Umbilical cord (tissue), 2 donors: Measurements from ENCODE around the gene CAPN1. TPM values are rescaled to one million over a fixed set of nuclear protein-coding genes. Genes with fewer than 3 reads are reported as not detected.
"Not testable (repeated sequence)": the region's sequence is repeated elsewhere in the genome, so short reads cannot be mapped to it uniquely, and the experiment has no call there.

Experiments
- DNase-seq: peaks from one replicate; pipeline ENCODE4 v3.0.0-alpha.2; 2015; ENCODE audit warnings: low spot score
- total RNA-seq: library from RNA; depleted of rRNA; stranded (reverse); fragments of >200 nt; gene quantifications from one replicate; pipeline ENCODE4 v1.2.3, GENCODE V29; 2014; ENCODE audit warnings: low replicate concordance; ENCODE audit not compliant: insufficient read depth

Gene CAPN1
- 59.5 TPM for total RNA-seq

GRCh38 chr11:65181569-65182257 is at the start of gene CAPN1:
Gene CAPN1 (plus strand): TSS chr11:65181928. CDS start chr11:65182702, 774 bp downstream.
- peak; percentile 93 for DNase-seq

GRCh38 chr11:65132238-65132987 is 49.3 kb upstream of the CAPN1 start:
- no peak for DNase-seq

GRCh38 chr11:65132988-65133700 is 48.6 kb upstream of the CAPN1 start:
- no peak for DNase-seq

DNA sequence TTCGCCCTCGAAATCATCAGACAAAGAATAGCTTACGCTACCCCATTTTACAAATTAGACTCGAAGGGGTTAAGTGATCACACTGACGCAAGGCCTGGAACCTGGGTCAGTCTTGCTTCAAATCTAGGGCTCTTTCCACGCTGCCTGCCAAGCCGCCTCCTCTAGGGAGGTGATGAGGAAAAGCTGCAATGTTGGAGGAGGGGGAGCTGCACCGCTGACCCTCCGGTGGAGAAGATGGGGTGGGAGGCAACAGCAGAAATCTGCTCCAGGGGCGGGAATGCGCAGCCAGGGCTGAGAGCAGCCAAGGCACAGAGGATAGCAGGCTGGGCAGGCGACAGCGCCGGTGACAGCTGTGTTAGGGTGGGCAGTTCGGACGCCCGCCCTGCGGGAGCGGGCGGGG is 48.0 kb upstream of the CAPN1 start:
- DNase-seq = no peak

GRCh38 chr11:65134240-65134951 is 47.3 kb upstream of the CAPN1 start, which contains the start of gene SYVN1:
Gene SYVN1 (minus strand): TSS chr11:65134519. CDS start chr11:65133601, 918 bp downstream.
- peak; percentile 94 for DNase-seq

- peak; percentile 97 for DNase-seq
Observed at GRCh38 chr11:65134952-65135632, 46.6 kb upstream of the CAPN1 start.

DNA sequence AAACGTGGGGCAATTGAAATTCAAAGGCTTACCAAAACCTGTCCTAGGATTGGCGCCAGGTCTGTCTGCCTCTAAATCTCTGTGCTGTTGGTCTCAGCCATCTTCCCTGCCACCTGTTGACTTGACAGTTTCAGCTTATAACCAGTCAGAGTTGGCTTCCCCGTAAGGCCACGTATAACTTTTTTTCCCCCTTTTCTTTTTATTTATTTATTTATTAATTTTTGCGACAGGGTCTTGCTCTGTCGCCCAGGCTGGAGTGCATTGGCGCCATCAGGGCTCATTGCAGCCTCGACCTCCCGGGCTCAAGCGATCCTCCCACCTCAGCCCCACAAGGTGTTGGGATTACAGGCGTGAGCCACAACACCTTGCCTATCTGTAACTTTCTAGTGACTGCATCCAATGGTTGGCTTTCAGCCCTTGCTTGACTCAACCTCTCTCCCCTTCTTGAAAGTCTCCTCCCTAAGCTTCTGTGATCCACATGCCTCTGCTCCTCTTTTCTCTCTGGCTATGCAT is 46.0 kb upstream of the CAPN1 start:
- DNase-seq = no peak

- DNase-seq = no peak
Observed at GRCh38 chr11:65136515-65137096, 45.1 kb upstream of the CAPN1 start.

DNA sequence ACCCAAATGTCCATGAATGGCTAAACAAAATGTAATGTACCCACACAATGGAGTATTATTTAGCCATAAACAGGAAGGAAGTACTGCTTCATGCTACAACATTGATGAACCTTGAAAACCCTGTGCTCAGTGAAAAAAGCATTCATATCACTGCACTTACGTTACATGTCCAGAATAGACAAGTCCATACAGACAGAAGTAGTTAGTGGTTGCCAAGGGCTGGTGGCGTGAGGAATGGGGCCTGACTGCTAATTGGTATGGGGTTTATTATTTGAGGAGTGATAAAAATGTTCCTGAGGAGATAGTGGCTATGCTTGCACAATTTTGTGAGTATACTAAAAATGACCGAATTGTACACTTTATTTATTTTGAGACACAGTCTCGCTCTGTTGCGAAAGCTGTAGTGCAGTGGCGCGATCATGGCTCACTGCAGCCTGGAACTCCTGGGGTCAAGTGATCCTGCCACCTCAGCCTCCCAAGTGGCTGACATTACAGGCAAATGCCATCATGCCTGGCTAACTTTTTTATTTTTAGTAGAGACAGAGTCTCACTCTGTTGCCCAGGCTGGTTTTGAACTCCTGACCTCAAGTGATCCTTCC is 39.7 kb upstream of the CAPN1 start:
- DNase-seq = no peak

- DNase-seq = no peak
Observed at GRCh38 chr11:65147352-65148075, 34.2 kb upstream of the CAPN1 start.

GRCh38 chr11:65148657-65149056 is 33.1 kb upstream of the CAPN1 start:
- DNase-seq = no peak

DNA sequence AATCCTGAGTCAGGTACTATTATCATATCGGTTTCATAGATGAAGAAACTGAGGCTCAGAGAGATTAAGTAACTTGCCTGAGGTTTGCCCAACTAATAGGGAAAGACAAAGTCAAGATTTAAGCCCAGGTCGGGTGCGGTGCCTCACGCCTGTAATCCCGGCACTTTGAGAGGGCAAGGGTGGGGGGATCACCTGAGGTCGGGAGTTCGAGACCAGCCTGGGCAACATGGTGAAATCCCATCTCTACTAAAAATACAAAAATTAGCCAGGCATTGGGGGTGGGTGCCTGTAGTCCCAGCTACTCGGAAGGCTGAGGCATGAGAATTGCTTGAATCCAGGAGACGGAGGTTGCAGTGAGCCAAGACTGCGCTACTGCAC is 31.6 kb upstream of the CAPN1 start:
- not testable (repeated sequence) for DNase-seq

DNA sequence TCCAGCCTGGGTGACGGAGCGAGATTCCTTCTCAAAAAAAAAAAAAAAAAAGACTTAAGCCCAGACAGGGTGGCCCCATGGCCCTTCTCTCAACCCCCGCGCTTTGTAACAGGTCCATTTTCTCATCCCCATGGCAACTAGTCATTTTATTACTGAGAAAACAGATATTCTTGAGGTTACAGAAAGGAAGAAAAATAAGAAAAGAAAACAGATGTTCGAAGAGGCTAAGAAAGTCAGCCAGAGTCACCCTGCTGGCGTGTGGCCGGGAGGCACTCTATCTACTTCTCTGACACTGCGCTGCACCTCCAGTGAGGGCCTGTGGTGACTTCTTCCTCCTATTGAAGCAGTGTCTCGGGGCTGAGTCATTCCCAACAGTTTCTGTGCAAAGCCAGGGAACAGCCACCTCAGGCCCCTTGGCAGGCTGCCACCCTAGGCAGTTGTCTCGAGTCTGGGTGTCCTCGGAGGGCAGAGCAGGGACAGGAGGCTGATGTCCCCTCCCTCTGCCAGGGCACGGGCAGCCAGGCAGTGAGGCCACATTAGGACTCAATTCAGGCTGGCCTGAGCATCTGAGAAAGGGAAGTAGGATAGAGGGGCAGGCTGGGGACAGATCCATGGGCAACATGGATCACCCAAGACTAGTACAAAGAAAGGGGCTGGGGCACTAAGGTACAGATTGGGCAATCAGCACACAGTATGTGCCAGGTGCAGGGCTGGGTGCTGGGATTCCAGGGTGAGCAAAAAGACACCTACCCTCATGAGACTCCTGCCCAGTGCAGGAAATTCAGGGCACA is 31.0 kb upstream of the CAPN1 start:
- peak; percentile 61 for DNase-seq

- no peak for DNase-seq
Observed at GRCh38 chr11:65151331-65151899, 30.3 kb upstream of the CAPN1 start.

DNA sequence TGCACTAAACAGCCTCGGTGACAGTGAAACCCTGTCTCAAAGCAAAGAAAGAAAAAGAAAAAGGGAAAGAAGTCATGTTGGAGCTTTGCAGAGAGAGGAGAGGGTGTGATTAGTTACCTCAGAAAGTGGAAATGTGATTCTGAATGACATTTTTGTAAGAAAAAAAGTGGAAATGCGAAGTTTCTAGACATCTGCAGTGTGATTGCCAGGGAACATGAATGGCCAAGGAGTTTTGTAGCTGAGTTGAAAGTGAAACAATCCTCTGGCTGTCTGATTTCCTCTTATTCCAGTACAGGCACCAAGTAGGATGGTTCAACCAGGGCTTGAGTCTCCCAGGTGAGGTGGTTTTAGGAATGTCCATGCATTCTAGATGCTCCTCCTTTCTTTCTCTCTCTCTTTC is 29.6 kb upstream of the CAPN1 start:
- no peak for DNase-seq

- DNase-seq = no peak
Observed at GRCh38 chr11:65156256-65156655, 25.5 kb upstream of the CAPN1 start.

DNA sequence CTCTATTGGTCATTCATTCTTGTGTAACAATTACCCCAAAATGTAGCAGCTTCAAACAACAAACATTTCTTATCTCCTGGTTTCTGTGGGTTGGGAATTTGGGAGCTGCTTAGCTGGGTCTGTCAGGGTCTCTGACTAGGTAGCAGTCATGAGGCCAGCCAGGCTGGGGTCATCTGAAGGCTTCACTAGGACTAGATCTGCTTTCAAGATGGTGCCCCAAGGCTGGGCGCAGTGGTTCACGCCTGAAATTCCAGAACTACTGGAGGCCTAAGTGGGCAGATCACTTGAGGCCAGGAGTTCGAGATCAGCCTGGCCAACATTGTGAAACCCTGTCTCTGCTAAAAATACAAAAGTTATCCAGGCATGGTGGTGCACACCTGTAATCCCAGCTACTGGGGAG is 24.8 kb upstream of the CAPN1 start:
- no peak for DNase-seq

DNA sequence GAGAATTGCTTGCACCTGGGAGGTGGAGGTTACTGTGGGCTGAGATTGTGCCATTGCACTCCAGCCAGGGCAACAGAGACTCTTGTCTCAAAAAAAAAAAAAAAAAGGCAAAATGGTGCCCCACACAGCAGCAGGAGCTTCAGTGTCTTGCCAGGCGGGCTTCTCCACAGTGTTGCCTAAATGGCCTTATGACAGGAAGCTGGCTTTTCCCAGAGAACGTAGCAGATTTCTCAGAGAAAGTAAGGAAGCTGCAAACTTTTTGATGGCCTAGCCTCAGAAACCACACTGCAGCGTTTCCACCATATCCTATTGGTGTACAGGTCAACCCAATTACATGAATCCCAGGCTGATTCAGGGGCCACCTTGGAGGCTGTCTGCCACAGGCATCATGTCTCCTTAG is 24.4 kb upstream of the CAPN1 start:
- DNase-seq = no peak
